Measurements from ENCODE around the gene ELANE. TPM values are rescaled to one million over a fixed set of nuclear protein-coding genes. Genes with fewer than 3 reads are reported as not detected.

Gene ELANE
- total and polyA plus RNA-seq, 4 donors = 1.4 to 21.0 (median 9.3) TPM

GRCh38 chr19:879711-880438, 27.8 kb downstream of the ELANE start:
- Histone ChIP-seq H3K27ac (ENCODE audit: low read depth in 1 of 2, low read length in 1 of 2) (no peak overlapping the region), H3K9me3 (ENCODE audit: control insufficient read depth in 4 of 4, insufficient read depth in 3 of 4, low read length in 3 of 4) (peaks cover 0 to 4% (median 0%) of the 10 kb centered on the region in 4 donors), H3K4me1 (ENCODE audit: control insufficient read depth in 5 of 5, insufficient read depth in 5 of 5, low read length in 5 of 5) (no peaks in the 10 kb centered on the region), H3K36me3 (ENCODE audit: control insufficient read depth in 4 of 4, insufficient read depth in 4 of 4, low read length in 4 of 4) (peaks cover 0 to 79% (median 31%) of the 10 kb centered on the region in 4 donors), H3K4me3 (no peak overlapping the region), H3K9ac (ENCODE audit: insufficient read depth in 1 of 2, low read length in 2 of 2) (no peak overlapping the region), H3K27me3 (ENCODE audit: control insufficient read depth in 3 of 3, insufficient read depth in 3 of 3, low read length in 2 of 3) (no peaks in the 10 kb centered on the region)
- ATAC-seq (ENCODE audit: insufficient read depth, low FRiP score) = no peak
- WGBS, 2 donors = 90 to 94% methylated on average over 37 of the region's 37 CpGs
- DNase-seq = no peak
- TF ChIP-seq CTCF (IDR thresholded peaks at IDR 0.05; ENCODE audit: control extremely low read depth, extremely low read depth) = no peak

GRCh38 chr19:881385-882071, 29.4 kb downstream of the ELANE start:
- Histone ChIP-seq H3K9ac (ENCODE audit: insufficient read depth in 1 of 2, low read length in 2 of 2) (no peak overlapping the region), H3K27ac (ENCODE audit: low read depth in 1 of 2, low read length in 1 of 2) (no peak overlapping the region), H3K4me3 (no peak overlapping the region), H3K4me1 (ENCODE audit: control insufficient read depth in 5 of 5, insufficient read depth in 5 of 5, low read length in 5 of 5) (no peaks in the 10 kb centered on the region), H3K9me3 (ENCODE audit: control insufficient read depth in 4 of 4, insufficient read depth in 3 of 4, low read length in 3 of 4) (peaks cover 0 to 4% (median 0%) of the 10 kb centered on the region in 4 donors), H3K36me3 (ENCODE audit: control insufficient read depth in 4 of 4, insufficient read depth in 4 of 4, low read length in 4 of 4) (peaks cover 0 to 81% (median 32%) of the 10 kb centered on the region in 4 donors), H3K27me3 (ENCODE audit: control insufficient read depth in 3 of 3, insufficient read depth in 3 of 3, low read length in 2 of 3) (no peaks in the 10 kb centered on the region)
- TF ChIP-seq CTCF (IDR thresholded peaks at IDR 0.05; ENCODE audit: control extremely low read depth, extremely low read depth) = no peak
- 98 to 99% methylated on average over 34 of the region's 34 CpGs for WGBS, 2 donors
- no peak for DNase-seq
- ATAC-seq (ENCODE audit: insufficient read depth, low FRiP score) = no peak

DNA sequence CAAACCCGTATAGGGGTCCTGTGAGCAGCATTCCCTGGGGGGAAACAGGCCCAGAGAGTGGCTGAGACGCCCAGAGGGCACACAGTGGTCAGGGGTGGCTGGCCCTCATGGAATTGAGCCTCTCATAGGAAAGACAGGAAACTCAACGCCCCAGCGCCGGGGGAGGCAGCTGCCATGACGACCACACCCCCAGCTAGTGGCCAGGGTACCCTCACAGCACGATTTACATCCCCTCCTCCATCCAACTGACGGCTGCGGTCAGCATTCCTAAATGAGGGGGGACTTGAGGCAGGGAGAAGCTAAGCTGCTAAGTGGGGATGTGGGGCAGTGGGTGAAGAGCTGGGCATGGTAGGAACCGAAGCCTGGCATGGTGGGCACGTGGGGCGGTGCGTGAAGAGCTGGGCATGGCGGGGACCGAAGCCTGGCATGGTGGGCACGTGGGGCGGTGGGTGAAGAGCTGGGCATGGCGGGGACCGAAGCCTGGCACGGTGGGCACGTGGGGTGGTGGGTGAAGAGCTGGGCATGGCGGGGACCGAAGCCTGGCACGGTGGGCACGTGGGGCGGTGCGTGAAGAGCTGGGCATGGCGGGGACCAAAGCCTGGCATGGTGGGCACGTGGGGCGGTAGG, 30.9 kb downstream of the ELANE start:
- DNase-seq (no peak), ATAC-seq (ENCODE audit: insufficient read depth, low FRiP score) (no peak)
- Histone ChIP-seq H3K9ac (ENCODE audit: insufficient read depth in 1 of 2, low read length in 2 of 2) (no peak overlapping the region), H3K27ac (ENCODE audit: low read depth in 1 of 2, low read length in 1 of 2) (no peak overlapping the region), H3K4me1 (ENCODE audit: control insufficient read depth in 5 of 5, insufficient read depth in 5 of 5, low read length in 5 of 5) (no peaks in the 10 kb centered on the region), H3K9me3 (ENCODE audit: control insufficient read depth in 4 of 4, insufficient read depth in 3 of 4, low read length in 3 of 4) (peaks cover 0 to 4% (median 0%) of the 10 kb centered on the region in 4 donors), H3K27me3 (ENCODE audit: control insufficient read depth in 3 of 3, insufficient read depth in 3 of 3, low read length in 2 of 3) (no peaks in the 10 kb centered on the region), H3K36me3 (ENCODE audit: control insufficient read depth in 4 of 4, insufficient read depth in 4 of 4, low read length in 4 of 4) (peaks cover 0 to 75% (median 35%) of the 10 kb centered on the region in 4 donors), H3K4me3 (no peak overlapping the region)
- no peak for TF ChIP-seq CTCF (IDR thresholded peaks at IDR 0.05; ENCODE audit: control extremely low read depth, extremely low read depth)
- WGBS, 2 donors = 92 to 98% methylated on average over 16 to 23 of the region's 30 CpGs
